Lower lobe of right lung (tissue), 2 donors: ENCODE data around the gene GUCD1. TPM values are rescaled to one million over a fixed set of nuclear protein-coding genes. Genes with fewer than 3 reads are reported as not detected.
"Not testable (repeated sequence)": the region's sequence is repeated elsewhere in the genome, so short reads cannot be mapped to it uniquely, and the experiment has no call there.

Experiments
- ATAC-seq, 2 donors: fragments of 200-7000 bp; cut with Tn5 transposase; one replicate each; pipeline ENCODE4 v1.9.1; 2020 to 2022; ENCODE audit warnings: mild to moderate bottlenecking in 2 of 2, moderate library complexity in 2 of 2
- DNase-seq: peaks from one replicate; pipeline ENCODE4 v3.0.0-alpha.2; 2020
- H3K27ac ChIP-seq: fragments of 200-600 bp; one replicate; pipeline ENCODE4 v1.8.0; 2022
- H3K27me3 ChIP-seq: fragments of 200-600 bp; one replicate; pipeline ENCODE4 v1.8.0; 2022; ENCODE audit warnings: low read depth
- H3K36me3 ChIP-seq: fragments of 200-600 bp; one replicate; pipeline ENCODE4 v1.8.0; 2022; ENCODE audit warnings: mild to moderate bottlenecking
- H3K4me1 ChIP-seq: fragments of 200-600 bp; one replicate; pipeline ENCODE4 v1.8.0; 2022
- H3K4me3 ChIP-seq: fragments of 200-600 bp; one replicate; pipeline ENCODE4 v1.8.0; 2022; ENCODE audit warnings: mild to moderate bottlenecking
- H3K9me3 ChIP-seq: fragments of 200-600 bp; one replicate; pipeline ENCODE4 v1.8.0; 2022
- intact Hi-C: fragments of 100-400 bp; cut with DNase I; formaldehyde crosslinking; loops from one replicate; pipeline ENCODE4 v1.11.0; 2022
- total RNA-seq: library from RNA; stranded (reverse); fragmentation: NEBNext Ultra II Directional; extraction: Animal tissue kit (Norgen Biotek cat#: 25700); gene quantifications from one replicate; pipeline ENCODE4 v1.2.1, GENCODE V29; 2021
- TF ChIP-seq, protein P1 (sequence below): fragments of 200-600 bp; IDR thresholded peaks from one replicate; pipeline ENCODE4 v1.8.0; 2022; ENCODE audit warnings: antibody characterized with exemption, mild to moderate bottlenecking
- donor health status: DM: no; HTN: yes; CAD: no; lungs with severe emphysema.

Gene GUCD1
- total RNA-seq, 1 donor from 2014 or later: 120 TPM

- no peak for DNase-seq
- Histone ChIP-seq H3K27me3 (no peaks in the 10 kb centered on the region), H3K27ac (no peak overlapping the region)
Observed at GRCh38 chr22:24599514-24599913, 44.6 kb upstream of the GUCD1 start.

DNA sequence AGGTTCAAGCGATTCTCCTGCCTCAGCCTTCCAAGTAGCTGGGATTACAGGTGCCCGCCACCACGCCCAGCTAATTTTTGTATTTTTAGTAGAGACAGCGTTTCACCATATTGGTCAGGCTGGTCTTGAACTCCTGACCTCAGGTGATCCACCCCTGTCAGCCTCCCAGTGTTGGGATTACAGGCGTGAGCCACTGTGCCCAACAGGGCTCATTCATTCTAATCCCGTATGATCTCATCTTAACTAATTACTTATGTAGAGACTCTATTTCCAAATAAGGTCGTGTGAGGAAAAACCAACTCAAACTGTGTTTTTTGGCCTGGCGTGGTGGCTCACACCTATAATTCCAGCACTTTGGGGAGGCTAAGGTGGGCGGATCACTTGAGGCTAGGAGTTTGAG, 42.1 kb upstream of the GUCD1 start:
- intact Hi-C loops, ATAC-seq, H3K36me3 ChIP-seq, H3K27me3 ChIP-seq, H3K4me3 ChIP-seq, H3K9me3 ChIP-seq, DNase-seq, H3K27ac ChIP-seq: not testable (repeated sequence)
- H3K4me1 ChIP-seq: peaks cover 26% of the 10 kb centered on the region

More at GRCh38 chr22:24599514-24599913, 44.6 kb upstream of the GUCD1 start:
- ATAC-seq: no peak
- intact Hi-C loops: no loop called here
- peaks cover 20% of the 10 kb centered on the region for H3K4me1 ChIP-seq
- TF ChIP-seq, protein P1, sequence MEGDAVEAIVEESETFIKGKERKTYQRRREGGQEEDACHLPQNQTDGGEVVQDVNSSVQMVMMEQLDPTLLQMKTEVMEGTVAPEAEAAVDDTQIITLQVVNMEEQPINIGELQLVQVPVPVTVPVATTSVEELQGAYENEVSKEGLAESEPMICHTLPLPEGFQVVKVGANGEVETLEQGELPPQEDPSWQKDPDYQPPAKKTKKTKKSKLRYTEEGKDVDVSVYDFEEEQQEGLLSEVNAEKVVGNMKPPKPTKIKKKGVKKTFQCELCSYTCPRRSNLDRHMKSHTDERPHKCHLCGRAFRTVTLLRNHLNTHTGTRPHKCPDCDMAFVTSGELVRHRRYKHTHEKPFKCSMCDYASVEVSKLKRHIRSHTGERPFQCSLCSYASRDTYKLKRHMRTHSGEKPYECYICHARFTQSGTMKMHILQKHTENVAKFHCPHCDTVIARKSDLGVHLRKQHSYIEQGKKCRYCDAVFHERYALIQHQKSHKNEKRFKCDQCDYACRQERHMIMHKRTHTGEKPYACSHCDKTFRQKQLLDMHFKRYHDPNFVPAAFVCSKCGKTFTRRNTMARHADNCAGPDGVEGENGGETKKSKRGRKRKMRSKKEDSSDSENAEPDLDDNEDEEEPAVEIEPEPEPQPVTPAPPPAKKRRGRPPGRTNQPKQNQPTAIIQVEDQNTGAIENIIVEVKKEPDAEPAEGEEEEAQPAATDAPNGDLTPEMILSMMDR: no peak
- no peaks in the 10 kb centered on the region for H3K9me3 ChIP-seq
- no peaks in the 10 kb centered on the region for H3K36me3 ChIP-seq
- no peak overlapping the region for H3K4me3 ChIP-seq

GRCh38 chr22:24595863-24596262, 40.9 kb upstream of the GUCD1 start:
- TF ChIP-seq, protein P1: no peak
- DNase-seq: no peak
- no peak overlapping the region for H3K27ac ChIP-seq

DNA sequence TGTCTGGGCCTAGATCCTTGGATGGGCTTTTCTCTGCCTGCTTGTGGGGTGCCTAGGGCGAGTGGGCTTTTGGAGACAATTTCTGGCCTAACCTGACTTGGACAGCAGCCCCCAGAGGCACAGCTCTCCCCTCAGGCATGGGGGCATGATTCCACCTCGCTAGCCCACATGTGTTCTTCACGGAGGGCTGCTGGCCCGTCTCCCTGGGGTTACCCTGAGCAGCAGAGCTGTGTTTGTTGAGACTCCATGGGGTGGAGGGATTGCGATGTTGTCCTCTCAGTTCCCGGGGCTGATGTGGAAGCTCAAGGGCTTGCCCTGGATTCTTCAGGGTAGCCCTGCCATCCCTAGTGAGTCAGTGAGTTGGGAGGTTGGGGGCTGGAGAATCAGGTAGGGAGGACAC, 40.3 kb upstream of the GUCD1 start:
- DNase-seq (no peak), ATAC-seq (no peak)
- Histone ChIP-seq H3K27ac (no peak overlapping the region), H3K9me3 (no peaks in the 10 kb centered on the region), H3K27me3 (no peaks in the 10 kb centered on the region), H3K4me3 (no peak overlapping the region), H3K4me1 (peaks cover 16% of the 10 kb centered on the region), H3K36me3 (no peaks in the 10 kb centered on the region)
- intact Hi-C loops: no loop called here
- TF ChIP-seq, protein P1: no peak

More at GRCh38 chr22:24595863-24596262, 40.9 kb upstream of the GUCD1 start:
- intact Hi-C loops: no loop called here
- Histone ChIP-seq H3K27me3 (no peaks in the 10 kb centered on the region), H3K4me3 (no peak overlapping the region), H3K9me3 (no peaks in the 10 kb centered on the region), H3K4me1 (peaks cover 16% of the 10 kb centered on the region), H3K36me3 (no peaks in the 10 kb centered on the region)
- ATAC-seq: no peak

DNA sequence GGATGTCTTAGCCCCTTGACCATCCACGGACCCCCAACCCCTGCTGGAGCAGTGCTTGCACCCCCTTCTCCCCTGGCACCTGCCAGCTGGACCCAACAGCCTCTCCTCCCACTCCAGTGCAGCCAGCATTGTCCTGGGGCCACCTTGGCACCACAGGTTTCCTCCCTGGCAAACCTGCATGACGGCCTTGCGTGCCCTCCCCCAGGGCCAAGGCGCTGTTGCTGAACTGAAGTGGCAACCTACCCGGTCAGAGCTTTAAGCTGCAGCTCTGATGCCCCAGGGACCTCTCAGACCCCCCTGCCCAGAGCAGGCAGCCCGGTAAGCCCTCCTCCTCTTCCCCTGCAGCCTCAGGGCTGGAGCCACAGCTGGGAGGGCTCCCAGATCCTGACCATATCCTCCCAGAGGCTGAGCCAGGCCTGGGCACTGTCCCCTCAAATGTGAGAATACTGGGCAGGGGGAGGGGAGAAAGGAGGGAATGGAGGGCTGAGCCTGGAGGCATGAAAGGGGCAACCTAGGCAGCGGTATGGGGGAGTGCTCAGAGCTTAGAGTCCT, 39.7 kb upstream of the GUCD1 start:
- Histone ChIP-seq H3K36me3 (peaks cover under 1% of the 10 kb centered on the region), H3K27ac (no peak overlapping the region), H3K4me3 (no peak overlapping the region), H3K4me1 (peaks cover 16% of the 10 kb centered on the region), H3K9me3 (no peaks in the 10 kb centered on the region), H3K27me3 (no peaks in the 10 kb centered on the region)
- ATAC-seq: peak; percentile 29 to 42
- TF ChIP-seq, protein P1: no peak
- intact Hi-C loops: no loop called here
- DNase-seq: peak; percentile 65

- peak overlapping the region; percentile 72 for H3K27ac ChIP-seq
Observed at GRCh38 chr22:24593836-24594568, 39.1 kb upstream of the GUCD1 start.

DNA sequence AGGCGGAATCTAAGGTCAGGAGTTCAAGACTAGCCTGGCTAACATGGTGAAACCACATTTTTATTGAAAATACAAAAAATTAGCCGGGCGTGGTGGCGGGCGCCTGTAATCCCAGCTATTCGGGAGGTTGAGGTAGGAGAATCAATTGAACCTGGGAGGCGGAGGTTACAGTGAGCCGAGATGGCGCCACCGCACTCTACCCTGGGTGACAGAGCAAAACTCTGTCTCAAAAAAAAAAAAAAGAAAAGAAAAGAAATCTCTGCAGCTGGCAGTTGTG, 38.6 kb upstream of the GUCD1 start:
- H3K4me1 ChIP-seq: peaks cover 16% of the 10 kb centered on the region
- ATAC-seq, H3K9me3 ChIP-seq, intact Hi-C loops, DNase-seq, H3K27me3 ChIP-seq: not testable (repeated sequence)
- peak overlapping the region; percentile 68 for H3K4me3 ChIP-seq
- peaks cover 11% of the 10 kb centered on the region for H3K36me3 ChIP-seq
- H3K27ac ChIP-seq: peak overlapping the region; percentile 72

More at GRCh38 chr22:24593836-24594568, 39.1 kb upstream of the GUCD1 start:
- ATAC-seq: peak; percentile 3 to 4
- no peak overlapping the region for H3K4me3 ChIP-seq
- no peaks in the 10 kb centered on the region for H3K27me3 ChIP-seq
- no peak for DNase-seq
- peaks cover 7% of the 10 kb centered on the region for H3K36me3 ChIP-seq
- H3K4me1 ChIP-seq: peaks cover 16% of the 10 kb centered on the region
- intact Hi-C loops: no loop called here
- TF ChIP-seq, protein P1: no peak
- H3K9me3 ChIP-seq: no peaks in the 10 kb centered on the region
